ENCODE results near the gene EYA2. TPM values are rescaled to one million over a fixed set of nuclear protein-coding genes. Genes with fewer than 3 reads are reported as not detected.

The EYA2 gene
- polyA plus RNA-seq, 1 donor (not counting 4 experiments of a cell fraction or from before 2014, with no cell fraction given), result not detected

DNA sequence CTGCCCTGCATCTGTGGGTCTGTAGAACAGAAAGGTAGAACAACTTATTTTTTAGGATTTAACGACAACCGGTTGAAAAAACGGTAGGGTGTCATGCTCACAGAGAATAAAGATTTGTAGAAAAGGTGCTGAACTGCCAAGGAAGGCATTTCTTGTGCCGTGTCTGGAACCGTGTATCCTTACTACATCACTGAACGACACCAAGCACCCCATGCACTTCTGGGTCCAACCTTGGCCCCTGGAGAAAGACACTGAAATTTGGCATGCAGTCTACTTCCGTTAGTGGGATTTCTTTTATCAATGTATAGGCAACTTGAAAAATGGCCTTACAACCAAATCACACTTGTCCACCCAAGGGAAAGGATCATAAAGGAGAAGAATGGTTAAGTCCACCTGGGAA lies 316.4 kb downstream of the EYA2 start:
- H3K4me1 ChIP-seq (ENCODE audit: control insufficient read depth, extremely low read depth, insufficient read depth, low read length), result no peaks in the 10 kb centered on the region
- no peak overlapping the region for H3K4me3 ChIP-seq (ENCODE audit: control insufficient read depth in 2 of 3, extremely low read depth in 1 of 3, insufficient read depth in 2 of 3, low read depth in 1 of 3, low read length in 3 of 3)
- no peak overlapping the region for H3K9ac ChIP-seq (ENCODE audit: control insufficient read depth, extremely low read depth, insufficient read depth, low read length)
- no peak overlapping the region for H2AFZ ChIP-seq (ENCODE audit: control insufficient read depth, low read length)
- FAIRE-seq, result no peak
- H3K4me2 ChIP-seq (ENCODE audit: control insufficient read depth, extremely low read depth, insufficient read depth, low read depth, low read length), result no peak overlapping the region
- TF ChIP-seq, protein P1, sequence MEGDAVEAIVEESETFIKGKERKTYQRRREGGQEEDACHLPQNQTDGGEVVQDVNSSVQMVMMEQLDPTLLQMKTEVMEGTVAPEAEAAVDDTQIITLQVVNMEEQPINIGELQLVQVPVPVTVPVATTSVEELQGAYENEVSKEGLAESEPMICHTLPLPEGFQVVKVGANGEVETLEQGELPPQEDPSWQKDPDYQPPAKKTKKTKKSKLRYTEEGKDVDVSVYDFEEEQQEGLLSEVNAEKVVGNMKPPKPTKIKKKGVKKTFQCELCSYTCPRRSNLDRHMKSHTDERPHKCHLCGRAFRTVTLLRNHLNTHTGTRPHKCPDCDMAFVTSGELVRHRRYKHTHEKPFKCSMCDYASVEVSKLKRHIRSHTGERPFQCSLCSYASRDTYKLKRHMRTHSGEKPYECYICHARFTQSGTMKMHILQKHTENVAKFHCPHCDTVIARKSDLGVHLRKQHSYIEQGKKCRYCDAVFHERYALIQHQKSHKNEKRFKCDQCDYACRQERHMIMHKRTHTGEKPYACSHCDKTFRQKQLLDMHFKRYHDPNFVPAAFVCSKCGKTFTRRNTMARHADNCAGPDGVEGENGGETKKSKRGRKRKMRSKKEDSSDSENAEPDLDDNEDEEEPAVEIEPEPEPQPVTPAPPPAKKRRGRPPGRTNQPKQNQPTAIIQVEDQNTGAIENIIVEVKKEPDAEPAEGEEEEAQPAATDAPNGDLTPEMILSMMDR (optimal IDR thresholded peaks at IDR 0.05 in 1 of 3, IDR thresholded peaks at IDR 0.05 in 1 of 3, conservative IDR thresholded peaks at IDR 0.05 in 1 of 3; ENCODE audit: extremely low read depth in 1 of 3, insufficient read depth in 2 of 3, low read length in 3 of 3), result no peak
- no peak for TF ChIP-seq EZH2 (IDR thresholded peaks at IDR 0.05; ENCODE audit: low read length)
- H3K27ac ChIP-seq (ENCODE audit: control insufficient read depth, insufficient read depth, low read length), result no peak overlapping the region
- peaks cover 7% of the 10 kb centered on the region for H4K20me1 ChIP-seq (ENCODE audit: control insufficient read depth, extremely low read depth, insufficient read depth, low read length)
- no peaks in the 10 kb centered on the region for H3K9me3 ChIP-seq (ENCODE audit: control insufficient read depth, low read depth, low read length)
- H3K36me3 ChIP-seq (ENCODE audit: control insufficient read depth in 2 of 2, extremely low read depth in 1 of 2, insufficient read depth in 2 of 2, low read length in 2 of 2), result peaks cover 48 to 50% of the 10 kb centered on the region in 2 experiments
- dilution Hi-C loops (cut with MboI; ENCODE audit: extremely low pct_ligation_motif_present, low sequenced_read_pairs), result no loop called here
- H3K27me3 ChIP-seq (ENCODE audit: control insufficient read depth, extremely low read depth, insufficient read depth, low read length), result no peaks in the 10 kb centered on the region
- H3K9me1 ChIP-seq (ENCODE audit: control insufficient read depth, extremely low read depth, insufficient read depth, low read length), result no peaks in the 10 kb centered on the region
- peaks cover 14% of the 10 kb centered on the region for H3K79me2 ChIP-seq (ENCODE audit: control insufficient read depth, insufficient read depth, low read length)
- DNase-seq (ENCODE audit: low read depth, low spot score), result no peak

DNA sequence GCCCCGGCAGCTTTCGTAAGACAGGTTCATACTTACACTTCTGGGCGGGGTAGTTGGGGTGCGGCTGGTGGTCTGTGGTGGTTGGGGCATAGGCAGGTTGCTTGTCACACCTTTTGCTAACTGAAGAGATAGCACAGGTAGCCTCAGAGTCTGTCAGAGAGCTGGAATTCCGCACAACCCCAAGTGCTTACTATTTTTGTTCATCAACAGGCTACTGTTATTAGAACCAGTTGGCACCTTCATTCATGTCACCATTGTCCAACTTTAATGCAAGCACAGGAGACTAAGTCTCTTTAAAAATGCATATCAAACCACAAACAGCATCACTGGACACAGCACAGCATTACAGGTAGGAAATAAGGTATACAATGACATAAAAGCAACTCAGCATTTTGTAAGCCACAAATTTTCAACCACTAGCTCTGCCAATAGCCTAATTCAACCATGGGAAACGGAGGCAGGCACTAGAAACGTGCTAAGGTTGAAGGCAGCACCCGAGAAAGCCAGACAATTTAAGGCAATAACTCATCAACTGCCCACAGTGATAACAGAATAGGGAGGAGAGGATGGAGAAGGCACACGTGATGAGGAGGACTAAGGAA lies 318.1 kb downstream of the EYA2 start:
- H3K36me3 ChIP-seq (ENCODE audit: control insufficient read depth in 2 of 2, extremely low read depth in 1 of 2, insufficient read depth in 2 of 2, low read length in 2 of 2), result peaks cover 49 to 57% of the 10 kb centered on the region in 2 experiments
- no peak overlapping the region for H3K27ac ChIP-seq (ENCODE audit: control insufficient read depth, insufficient read depth, low read length)
- H3K9ac ChIP-seq (ENCODE audit: control insufficient read depth, extremely low read depth, insufficient read depth, low read length), result no peak overlapping the region
- H3K9me3 ChIP-seq (ENCODE audit: control insufficient read depth, low read depth, low read length), result no peaks in the 10 kb centered on the region
- DNase-seq (ENCODE audit: low read depth, low spot score) (no peak), FAIRE-seq (no peak)
- H4K20me1 ChIP-seq (ENCODE audit: control insufficient read depth, extremely low read depth, insufficient read depth, low read length), result peaks cover 7% of the 10 kb centered on the region
- no peak overlapping the region for H3K4me3 ChIP-seq (ENCODE audit: control insufficient read depth in 2 of 3, extremely low read depth in 1 of 3, insufficient read depth in 2 of 3, low read depth in 1 of 3, low read length in 3 of 3)
- H3K79me2 ChIP-seq (ENCODE audit: control insufficient read depth, insufficient read depth, low read length), result peaks cover 14% of the 10 kb centered on the region
- no peak overlapping the region for H2AFZ ChIP-seq (ENCODE audit: control insufficient read depth, low read length)
- H3K4me2 ChIP-seq (ENCODE audit: control insufficient read depth, extremely low read depth, insufficient read depth, low read depth, low read length), result no peak overlapping the region
- H3K27me3 ChIP-seq (ENCODE audit: control insufficient read depth, extremely low read depth, insufficient read depth, low read length), result no peaks in the 10 kb centered on the region
- dilution Hi-C loops (cut with MboI; ENCODE audit: extremely low pct_ligation_motif_present, low sequenced_read_pairs), result no loop called here
- no peak for TF ChIP-seq EZH2 (IDR thresholded peaks at IDR 0.05; ENCODE audit: low read length)
- TF ChIP-seq, protein P1 (optimal IDR thresholded peaks at IDR 0.05 in 1 of 3, IDR thresholded peaks at IDR 0.05 in 1 of 3, conservative IDR thresholded peaks at IDR 0.05 in 1 of 3; ENCODE audit: extremely low read depth in 1 of 3, insufficient read depth in 2 of 3, low read length in 3 of 3), result no peak
- no peaks in the 10 kb centered on the region for H3K4me1 ChIP-seq (ENCODE audit: control insufficient read depth, extremely low read depth, insufficient read depth, low read length)
- H3K9me1 ChIP-seq (ENCODE audit: control insufficient read depth, extremely low read depth, insufficient read depth, low read length), result no peaks in the 10 kb centered on the region
